HG02973 (cell line): ENCODE measurements around the gene NPSR1.

ENCODE experiments used
- ATAC-seq: cut with Tn5 transposase; IDR thresholded peaks from one replicate; pipeline ENCODE4 v1.9.1; 2021; ENCODE audit warnings: moderate library complexity; ENCODE audit not compliant: unreplicated experiment

NPSR1 gene

GRCh38 chr7:34720289-34720688 is 62.3 kb downstream of the NPSR1 start:
- no peak for ATAC-seq

- no peak for ATAC-seq
Observed at GRCh38 chr7:34723338-34723737, 65.3 kb downstream of the NPSR1 start.

GRCh38 chr7:34723866-34724490 is 66.0 kb downstream of the NPSR1 start:
- no peak for ATAC-seq

- no peak for ATAC-seq
Observed at GRCh38 chr7:34726221-34726620, 68.2 kb downstream of the NPSR1 start.

GRCh38 chr7:34727464-34727995 is 69.5 kb downstream of the NPSR1 start:
- ATAC-seq, result no peak

- no peak for ATAC-seq
Observed at GRCh38 chr7:34728156-34728555, 70.1 kb downstream of the NPSR1 start.

- no peak for ATAC-seq
Observed at GRCh38 chr7:34734771-34735170, 76.8 kb downstream of the NPSR1 start.

- ATAC-seq, result no peak
Observed at GRCh38 chr7:34735526-34735925, 77.5 kb downstream of the NPSR1 start.

GRCh38 chr7:34739651-34740300 is 81.8 kb downstream of the NPSR1 start:
- no peak for ATAC-seq

- no peak for ATAC-seq
Observed at GRCh38 chr7:34740840-34741239, 82.8 kb downstream of the NPSR1 start.

- no peak for ATAC-seq
Observed at GRCh38 chr7:34747176-34747781, 89.3 kb downstream of the NPSR1 start.

- no peak for ATAC-seq
Observed at GRCh38 chr7:34747867-34748727, 90.1 kb downstream of the NPSR1 start.

- no peak for ATAC-seq
Observed at GRCh38 chr7:34748728-34749089, 90.7 kb downstream of the NPSR1 start.

- ATAC-seq, result no peak
Observed at GRCh38 chr7:34749446-34749845, 91.4 kb downstream of the NPSR1 start.

GRCh38 chr7:34750209-34750608 is 92.2 kb downstream of the NPSR1 start:
- no peak for ATAC-seq

GRCh38 chr7:34750636-34751035 is 92.6 kb downstream of the NPSR1 start:
- no peak for ATAC-seq

GRCh38 chr7:34751725-34752643 is 94.0 kb downstream of the NPSR1 start:
- ATAC-seq, result no peak

- ATAC-seq, result no peak
Observed at GRCh38 chr7:34752929-34753328, 94.9 kb downstream of the NPSR1 start.

- ATAC-seq, result no peak
Observed at GRCh38 chr7:34755008-34755407, 97.0 kb downstream of the NPSR1 start.

GRCh38 chr7:34756025-34756437 is 98.0 kb downstream of the NPSR1 start:
- no peak for ATAC-seq
